OCI-LY1 (cell line): Measurements from ENCODE around the gene PAM.

Experiments
- H2AFZ ChIP-seq: fragments of 200-600 bp; sonication (generic), shearing (Covaris generic); 2 replicates; pipeline ENCODE4 v1.6.0; 2014; ENCODE audit warnings: antibody characterized with exemption, mild to moderate bottlenecking, low read length
- H3F3A ChIP-seq: fragments of 200-600 bp; sonication (generic), shearing (Covaris generic); 2 replicates; pipeline ENCODE4 v1.6.0; 2014; ENCODE audit warnings: mild to moderate bottlenecking, antibody characterized with exemption, low read length, moderate library complexity; ENCODE audit not compliant: insufficient read depth
- H3K27ac ChIP-seq: fragments of 200-600 bp; sonication (generic); 2 replicates; pipeline ENCODE4 v1.5.1; 2014; ENCODE audit warnings: low read length, mixed run types, mild to moderate bottlenecking, low read depth; ENCODE audit not compliant: poor library complexity, severe bottlenecking
- H3K27me3 ChIP-seq: fragments of 200-600 bp; sonication (generic); 2 replicates; pipeline ENCODE4 v1.6.0; 2014; ENCODE audit warnings: antibody characterized with exemption, mild to moderate bottlenecking, low read length, moderate library complexity; ENCODE audit not compliant: insufficient read depth
- H3K36me3 ChIP-seq: fragments of 200-600 bp; sonication (generic); 2 replicates; pipeline ENCODE4 v1.6.1; 2014; ENCODE audit warnings: mild to moderate bottlenecking, antibody characterized with exemption, low read length, moderate library complexity, mixed read lengths; ENCODE audit not compliant: insufficient read depth
- H3K4me1 ChIP-seq: fragments of 200-600 bp; sonication (generic); 2 replicates; pipeline ENCODE4 v1.5.1; 2014; ENCODE audit warnings: mild to moderate bottlenecking, low read length, moderate library complexity; ENCODE audit not compliant: insufficient read depth, severe bottlenecking
- H3K4me2 ChIP-seq: fragments of 200-600 bp; sonication (generic), shearing (Covaris generic); 2 replicates; pipeline ENCODE4 v1.6.1; 2014; ENCODE audit warnings: low read length
- H3K4me3 ChIP-seq: fragments of 200-600 bp; sonication (generic); 2 replicates; pipeline ENCODE4 v1.5.1; 2014; ENCODE audit warnings: low read length, low read depth, mild to moderate bottlenecking, mixed read lengths; ENCODE audit not compliant: poor library complexity, severe bottlenecking
- H3K79me2 ChIP-seq: fragments of 200-600 bp; shearing (Covaris generic); 2 replicates; pipeline ENCODE4 v1.6.1; 2016; ENCODE audit warnings: mixed run types, low read length, mixed read lengths; ENCODE audit not compliant: insufficient read depth
- H3K9ac ChIP-seq: fragments of 200-600 bp; sonication (generic), shearing (Covaris generic); 2 replicates; pipeline ENCODE4 v1.6.1; 2014; ENCODE audit warnings: mild to moderate bottlenecking, low read length, mixed read lengths
- H3K9me2 ChIP-seq: fragments of 200-600 bp; sonication (generic), shearing (Covaris generic); 2 replicates; pipeline ENCODE4 v1.6.1; 2014; ENCODE audit warnings: low read depth, mild to moderate bottlenecking, low read length, mixed read lengths
- H3K9me3 ChIP-seq: fragments of 200-600 bp; shearing (Covaris generic); 2 replicates; pipeline ENCODE4 v1.6.1; 2014; ENCODE audit warnings: low read length, mixed read lengths
- H4K20me1 ChIP-seq: fragments of 200-600 bp; sonication (generic), shearing (Covaris generic); 2 replicates; pipeline ENCODE4 v1.6.0; 2016; ENCODE audit warnings: mild to moderate bottlenecking, low read length; ENCODE audit not compliant: insufficient read depth
- EZH2 ChIP-seq: fragments of 200-600 bp; sonication (generic), shearing (Covaris generic); IDR thresholded peaks from 2 replicates; pipeline ENCODE4 v1.8.0; 2017; ENCODE audit warnings: borderline replicate concordance, mixed run types, mild to moderate bottlenecking, antibody characterized with exemption, low read length, moderate library complexity, mixed read lengths
- TF ChIP-seq, protein P1 (sequence below): fragments of 200-600 bp; sonication (generic), shearing (Covaris generic); IDR thresholded peaks from 2 replicates; pipeline ENCODE4 v1.5.1; 2017; ENCODE audit warnings: mild to moderate bottlenecking, antibody characterized with exemption, low read length, moderate library complexity, mixed read lengths

PAM gene

DNA sequence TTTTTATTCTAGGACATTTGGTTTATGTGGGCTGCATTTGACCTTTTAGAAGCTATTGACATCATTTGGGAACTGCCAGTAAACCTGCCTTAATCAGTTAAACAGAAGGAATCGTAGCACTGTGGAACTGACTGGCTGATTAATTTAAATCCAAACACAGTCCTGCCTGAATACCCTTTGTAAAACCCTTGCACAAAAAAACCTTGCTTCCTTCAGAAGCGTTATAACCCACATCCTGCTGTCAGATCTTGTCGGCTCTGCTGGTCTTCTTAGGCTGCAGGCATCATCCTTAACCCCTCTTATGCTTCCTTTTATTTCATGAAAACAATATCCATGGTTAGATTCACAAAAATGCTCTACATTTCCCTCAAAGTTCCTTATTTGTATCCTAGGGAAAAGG lies 46.3 kb downstream of the PAM start:
- no peaks in the 10 kb centered on the region for H3K4me1 ChIP-seq
- no peak overlapping the region for H2AFZ ChIP-seq
- H3K4me2 ChIP-seq = no peak overlapping the region
- no peaks in the 10 kb centered on the region for H3K79me2 ChIP-seq
- no peak overlapping the region for H3K4me3 ChIP-seq
- no peaks in the 10 kb centered on the region for H3K27me3 ChIP-seq
- H3K9me3 ChIP-seq = no peaks in the 10 kb centered on the region
- no peaks in the 10 kb centered on the region for H3K36me3 ChIP-seq
- TF ChIP-seq, protein P1, sequence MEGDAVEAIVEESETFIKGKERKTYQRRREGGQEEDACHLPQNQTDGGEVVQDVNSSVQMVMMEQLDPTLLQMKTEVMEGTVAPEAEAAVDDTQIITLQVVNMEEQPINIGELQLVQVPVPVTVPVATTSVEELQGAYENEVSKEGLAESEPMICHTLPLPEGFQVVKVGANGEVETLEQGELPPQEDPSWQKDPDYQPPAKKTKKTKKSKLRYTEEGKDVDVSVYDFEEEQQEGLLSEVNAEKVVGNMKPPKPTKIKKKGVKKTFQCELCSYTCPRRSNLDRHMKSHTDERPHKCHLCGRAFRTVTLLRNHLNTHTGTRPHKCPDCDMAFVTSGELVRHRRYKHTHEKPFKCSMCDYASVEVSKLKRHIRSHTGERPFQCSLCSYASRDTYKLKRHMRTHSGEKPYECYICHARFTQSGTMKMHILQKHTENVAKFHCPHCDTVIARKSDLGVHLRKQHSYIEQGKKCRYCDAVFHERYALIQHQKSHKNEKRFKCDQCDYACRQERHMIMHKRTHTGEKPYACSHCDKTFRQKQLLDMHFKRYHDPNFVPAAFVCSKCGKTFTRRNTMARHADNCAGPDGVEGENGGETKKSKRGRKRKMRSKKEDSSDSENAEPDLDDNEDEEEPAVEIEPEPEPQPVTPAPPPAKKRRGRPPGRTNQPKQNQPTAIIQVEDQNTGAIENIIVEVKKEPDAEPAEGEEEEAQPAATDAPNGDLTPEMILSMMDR = no peak
- TF ChIP-seq EZH2 = no peak
- H3F3A ChIP-seq = no peaks in the 10 kb centered on the region
- no peaks in the 10 kb centered on the region for H3K9me2 ChIP-seq
- H3K27ac ChIP-seq = no peak overlapping the region
- no peak overlapping the region for H3K9ac ChIP-seq
- H4K20me1 ChIP-seq = no peaks in the 10 kb centered on the region

DNA sequence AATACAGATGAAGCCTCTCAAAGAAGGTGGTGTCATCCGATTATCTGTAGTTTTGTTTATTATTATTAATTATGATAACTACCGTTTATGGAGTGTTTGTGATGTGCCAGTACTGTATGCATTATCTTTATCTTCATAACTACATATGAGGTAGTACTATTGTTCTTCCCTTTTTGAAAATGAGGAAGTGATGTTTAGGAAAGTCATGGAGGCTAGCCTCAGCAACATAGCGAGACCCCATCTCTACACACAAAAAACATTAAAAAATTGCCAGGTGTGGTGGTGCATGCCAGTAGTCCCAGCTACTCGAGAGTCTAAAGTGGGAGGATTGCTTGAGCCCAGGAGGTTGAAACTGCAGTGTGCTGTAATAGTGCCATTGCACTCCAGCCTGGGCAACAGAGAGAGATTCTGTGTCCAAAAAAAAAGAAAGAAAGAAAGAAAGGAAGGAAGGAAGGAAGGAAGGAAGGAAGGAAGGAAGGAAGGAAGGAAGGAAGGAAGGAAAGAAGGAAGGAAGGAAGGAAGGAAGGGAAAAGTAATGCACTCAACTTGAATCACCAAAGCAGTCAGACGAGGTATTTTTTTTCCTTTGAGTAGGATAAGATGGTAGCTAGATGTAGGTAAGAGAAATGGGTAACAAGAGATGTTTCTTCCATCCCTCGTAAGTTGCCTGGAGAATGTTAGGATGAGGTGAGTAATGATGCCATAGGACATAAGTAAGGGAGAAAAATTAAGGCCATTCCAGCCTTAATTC lies 47.8 kb downstream of the PAM start:
- TF ChIP-seq EZH2 = no peak
- TF ChIP-seq, protein P1 = no peak
- no peak overlapping the region for H3K27ac ChIP-seq
- H3K27me3 ChIP-seq = no peaks in the 10 kb centered on the region
- H3K9ac ChIP-seq = no peak overlapping the region
- no peaks in the 10 kb centered on the region for H3K9me2 ChIP-seq
- no peak overlapping the region for H3K4me3 ChIP-seq
- H3K4me1 ChIP-seq = no peaks in the 10 kb centered on the region
- H3K79me2 ChIP-seq = no peaks in the 10 kb centered on the region
- H4K20me1 ChIP-seq = no peaks in the 10 kb centered on the region
- H2AFZ ChIP-seq = no peak overlapping the region
- no peaks in the 10 kb centered on the region for H3K9me3 ChIP-seq
- no peaks in the 10 kb centered on the region for H3K36me3 ChIP-seq
- no peak overlapping the region for H3K4me2 ChIP-seq
- H3F3A ChIP-seq = no peaks in the 10 kb centered on the region

DNA sequence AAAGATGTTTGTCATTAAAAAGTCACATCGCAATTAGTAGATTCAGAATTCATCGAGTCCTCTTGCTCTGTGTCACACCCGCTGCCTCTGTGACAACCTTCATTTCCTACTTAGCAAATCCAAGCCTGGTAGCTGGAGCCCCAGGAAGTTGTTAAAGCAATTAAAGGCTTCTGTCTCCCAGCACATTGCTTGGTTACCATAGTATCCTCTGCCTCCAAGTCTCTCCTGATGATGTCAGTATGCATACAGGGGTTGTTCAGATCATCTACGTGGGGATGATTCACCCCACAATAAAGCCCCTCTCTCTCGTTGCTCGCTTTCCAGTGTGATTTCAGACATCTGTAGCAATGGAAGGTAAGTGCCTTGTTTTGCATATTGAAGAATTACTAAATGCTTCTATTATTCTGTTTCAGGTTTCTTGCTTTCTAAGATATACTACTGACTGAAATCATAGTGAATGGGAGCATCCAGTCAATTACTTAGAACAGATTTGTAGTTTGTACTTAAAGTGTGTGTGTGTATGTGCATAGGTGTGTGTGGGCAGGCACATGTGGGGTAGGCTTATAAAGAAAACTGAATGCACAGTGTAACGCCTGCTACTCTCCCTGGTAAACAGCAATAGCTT lies 52.9 kb downstream of the PAM start:
- H3K79me2 ChIP-seq = no peaks in the 10 kb centered on the region
- no peaks in the 10 kb centered on the region for H3K27me3 ChIP-seq
- no peaks in the 10 kb centered on the region for H3K9me3 ChIP-seq
- H2AFZ ChIP-seq = no peak overlapping the region
- no peak overlapping the region for H3K27ac ChIP-seq
- H3K4me2 ChIP-seq = no peak overlapping the region
- no peak overlapping the region for H3K4me3 ChIP-seq
- no peaks in the 10 kb centered on the region for H3K9me2 ChIP-seq
- TF ChIP-seq, protein P1 = no peak
- TF ChIP-seq EZH2 = no peak
- H3K4me1 ChIP-seq = no peaks in the 10 kb centered on the region
- H3K9ac ChIP-seq = no peak overlapping the region
- H3K36me3 ChIP-seq = no peaks in the 10 kb centered on the region
- H3F3A ChIP-seq = no peaks in the 10 kb centered on the region
- H4K20me1 ChIP-seq = no peaks in the 10 kb centered on the region
